Endothelial cell of hepatic sinusoid (primary cell): Measurements from ENCODE around the gene HBG2.

Source experiments
- in situ Hi-C: cut with HindIII; loops from 2 replicates; pipeline ENCODE4 v1.10.0; 2017; ENCODE audit warnings: low sequenced_read_pairs

The HBG2 gene

DNA sequence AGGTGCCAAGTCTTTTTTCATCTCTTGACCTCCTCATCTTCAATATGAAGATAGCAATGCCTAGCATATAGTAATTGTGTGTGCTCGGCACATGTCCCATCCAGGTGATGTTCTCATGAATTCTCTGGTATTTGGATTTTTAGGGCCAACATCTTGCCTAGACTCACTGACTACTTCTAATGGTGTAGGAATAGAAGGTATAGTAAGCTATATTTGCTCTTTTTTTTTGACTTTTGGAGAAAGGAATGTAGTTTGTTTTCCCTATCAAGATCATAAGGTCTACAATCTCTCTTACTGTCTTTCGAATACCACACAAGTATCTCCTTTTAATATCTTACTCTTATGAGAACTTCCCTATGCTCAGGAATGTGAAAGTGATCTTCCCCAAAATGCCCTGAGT, 23.5 kb downstream of the HBG2 start:
- in situ Hi-C loops: no loop called here

DNA sequence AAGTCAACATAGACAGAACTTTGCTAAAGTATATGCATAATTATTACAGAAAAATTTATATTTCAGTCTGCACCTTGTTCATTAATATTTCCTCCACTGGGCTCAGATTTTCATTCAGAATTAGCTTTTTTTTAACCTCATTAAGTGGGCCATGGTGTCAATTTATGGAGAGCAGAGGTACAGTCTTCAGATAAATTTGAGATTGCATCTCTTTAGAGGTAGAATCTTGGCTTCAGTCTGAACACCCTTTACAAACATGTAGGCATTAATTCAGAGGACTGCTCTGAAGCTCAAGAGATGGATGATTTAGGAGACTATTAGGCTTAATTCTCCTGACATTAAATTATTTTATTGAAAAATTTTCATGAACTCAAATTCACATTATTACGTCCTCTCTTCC, 24.3 kb downstream of the HBG2 start:
- in situ Hi-C loops: no loop called here

GRCh38 chr11:5229796-5230195, 24.8 kb downstream of the HBG2 start:
- in situ Hi-C loops: no loop called here

- in situ Hi-C loops: no loop called here
Measured at GRCh38 chr11:5229356-5229755, 25.2 kb downstream of the HBG2 start.

GRCh38 chr11:5228124-5228523, 26.5 kb downstream of the HBG2 start:
- in situ Hi-C loops: no loop called here

DNA sequence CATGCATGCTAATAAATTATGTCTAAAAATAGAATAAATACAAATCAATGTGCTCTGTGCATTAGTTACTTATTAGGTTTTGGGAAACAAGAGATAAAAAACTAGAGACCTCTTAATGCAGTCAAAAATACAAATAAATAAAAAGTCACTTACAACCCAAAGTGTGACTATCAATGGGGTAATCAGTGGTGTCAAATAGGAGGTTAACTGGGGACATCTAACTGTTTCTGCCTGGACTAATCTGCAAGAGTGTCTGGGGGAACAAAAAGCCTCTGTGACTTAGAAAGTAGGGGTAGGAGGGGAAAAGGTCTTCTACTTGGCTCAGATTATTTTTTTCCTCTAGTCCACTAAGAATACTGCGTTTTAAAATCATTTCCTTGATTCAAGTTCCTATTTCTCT, 26.9 kb downstream of the HBG2 start:
- in situ Hi-C loops: no loop called here

GRCh38 chr11:5226732-5227310, 27.8 kb downstream of the HBG2 start, which contains the start of gene HBB:
TSS of gene HBB (minus strand) at chr11:5227071. CDS start at chr11:5227021, 50 bp downstream.
- in situ Hi-C loops: no loop called here

DNA sequence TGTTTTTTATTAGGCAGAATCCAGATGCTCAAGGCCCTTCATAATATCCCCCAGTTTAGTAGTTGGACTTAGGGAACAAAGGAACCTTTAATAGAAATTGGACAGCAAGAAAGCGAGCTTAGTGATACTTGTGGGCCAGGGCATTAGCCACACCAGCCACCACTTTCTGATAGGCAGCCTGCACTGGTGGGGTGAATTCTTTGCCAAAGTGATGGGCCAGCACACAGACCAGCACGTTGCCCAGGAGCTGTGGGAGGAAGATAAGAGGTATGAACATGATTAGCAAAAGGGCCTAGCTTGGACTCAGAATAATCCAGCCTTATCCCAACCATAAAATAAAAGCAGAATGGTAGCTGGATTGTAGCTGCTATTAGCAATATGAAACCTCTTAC, 29.1 kb downstream of the HBG2 start:
- in situ Hi-C loops: no loop called here

GRCh38 chr11:5224538-5225479, 29.8 kb downstream of the HBG2 start:
- in situ Hi-C loops: no loop called here

GRCh38 chr11:5223686-5224085, 30.9 kb downstream of the HBG2 start:
- in situ Hi-C loops: no loop called here

GRCh38 chr11:5223146-5223545, 31.4 kb downstream of the HBG2 start:
- in situ Hi-C loops: no loop called here

DNA sequence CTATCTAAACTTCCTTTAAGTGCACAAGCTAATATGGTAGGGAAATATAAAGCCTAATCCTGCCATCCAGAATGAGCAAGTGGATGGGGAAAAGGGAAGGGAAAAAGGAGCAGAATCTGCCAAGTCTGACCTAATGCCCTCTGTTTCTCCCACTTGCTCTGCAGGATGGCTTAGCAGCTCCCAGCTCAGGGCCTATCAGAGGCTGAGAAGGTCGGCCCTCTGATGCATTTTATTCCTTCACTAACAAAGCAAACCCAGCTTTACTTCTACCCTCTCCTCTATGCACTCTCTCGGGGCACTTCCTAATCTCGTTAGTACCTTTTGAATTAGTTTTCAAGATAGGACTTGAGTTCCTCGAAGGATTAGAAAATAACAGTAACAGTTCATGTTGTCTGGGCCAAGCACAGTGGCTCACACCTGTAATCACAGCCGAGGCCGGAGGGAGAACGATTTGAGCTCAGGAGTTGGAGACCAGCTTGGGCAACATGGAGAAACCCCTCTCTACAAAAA, 44.1 kb downstream of the HBG2 start:
- in situ Hi-C loops: no loop called here

DNA sequence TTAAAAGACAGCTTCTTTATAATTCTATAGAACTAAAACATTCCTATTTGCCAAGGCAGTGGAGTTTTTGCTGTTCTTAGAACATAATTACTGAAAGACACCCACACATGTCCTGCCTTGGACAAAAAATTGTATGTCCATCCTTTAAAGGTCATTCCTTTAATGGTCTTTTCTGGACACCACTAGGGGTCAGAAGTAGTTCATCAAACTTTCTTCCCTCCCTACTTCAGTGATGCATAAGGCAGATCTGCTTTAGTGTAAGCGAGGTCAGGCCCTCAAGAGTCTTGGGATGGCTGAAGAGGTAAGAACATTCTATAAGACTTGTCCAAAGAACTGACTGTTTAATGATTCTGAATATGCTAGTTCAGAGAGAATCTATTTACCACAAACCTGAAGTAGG, 49.8 kb downstream of the HBG2 start:
- in situ Hi-C loops: no loop called here

DNA sequence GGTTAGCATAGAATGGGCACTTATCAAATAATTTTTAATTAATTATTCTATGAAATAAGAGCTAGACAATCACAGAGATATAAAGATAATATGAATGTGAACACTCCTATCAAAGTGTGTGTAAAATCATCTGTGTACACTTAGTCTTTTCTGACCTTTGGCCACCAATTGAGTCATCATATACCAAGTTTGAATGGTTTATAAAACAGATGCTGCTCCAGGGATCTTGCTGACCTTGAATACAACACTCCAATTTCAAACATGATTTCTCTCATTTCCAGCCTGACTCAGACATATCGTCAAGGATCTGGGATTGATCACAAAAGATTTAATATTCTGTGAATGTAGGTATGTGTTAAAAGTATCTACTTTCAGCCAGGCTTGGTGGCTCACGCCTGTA, 51.2 kb downstream of the HBG2 start:
- in situ Hi-C loops: no loop called here
